Activated CD4-positive, alpha-beta T cell treated with anti-CD3 and anti-CD28 coated beads, Interleukin-2, amount 50 U/mL, for 1 hour (primary cell): ENCODE measurements around the gene KIF21A.
"Not testable (repeated sequence)": the region's sequence is repeated elsewhere in the genome, so short reads cannot be mapped to it uniquely, and the experiment has no call there.

Experiments
- DNase-seq: peaks from one replicate; pipeline ENCODE4 v3.0.0-alpha.2; 2020

KIF21A gene, protein sequence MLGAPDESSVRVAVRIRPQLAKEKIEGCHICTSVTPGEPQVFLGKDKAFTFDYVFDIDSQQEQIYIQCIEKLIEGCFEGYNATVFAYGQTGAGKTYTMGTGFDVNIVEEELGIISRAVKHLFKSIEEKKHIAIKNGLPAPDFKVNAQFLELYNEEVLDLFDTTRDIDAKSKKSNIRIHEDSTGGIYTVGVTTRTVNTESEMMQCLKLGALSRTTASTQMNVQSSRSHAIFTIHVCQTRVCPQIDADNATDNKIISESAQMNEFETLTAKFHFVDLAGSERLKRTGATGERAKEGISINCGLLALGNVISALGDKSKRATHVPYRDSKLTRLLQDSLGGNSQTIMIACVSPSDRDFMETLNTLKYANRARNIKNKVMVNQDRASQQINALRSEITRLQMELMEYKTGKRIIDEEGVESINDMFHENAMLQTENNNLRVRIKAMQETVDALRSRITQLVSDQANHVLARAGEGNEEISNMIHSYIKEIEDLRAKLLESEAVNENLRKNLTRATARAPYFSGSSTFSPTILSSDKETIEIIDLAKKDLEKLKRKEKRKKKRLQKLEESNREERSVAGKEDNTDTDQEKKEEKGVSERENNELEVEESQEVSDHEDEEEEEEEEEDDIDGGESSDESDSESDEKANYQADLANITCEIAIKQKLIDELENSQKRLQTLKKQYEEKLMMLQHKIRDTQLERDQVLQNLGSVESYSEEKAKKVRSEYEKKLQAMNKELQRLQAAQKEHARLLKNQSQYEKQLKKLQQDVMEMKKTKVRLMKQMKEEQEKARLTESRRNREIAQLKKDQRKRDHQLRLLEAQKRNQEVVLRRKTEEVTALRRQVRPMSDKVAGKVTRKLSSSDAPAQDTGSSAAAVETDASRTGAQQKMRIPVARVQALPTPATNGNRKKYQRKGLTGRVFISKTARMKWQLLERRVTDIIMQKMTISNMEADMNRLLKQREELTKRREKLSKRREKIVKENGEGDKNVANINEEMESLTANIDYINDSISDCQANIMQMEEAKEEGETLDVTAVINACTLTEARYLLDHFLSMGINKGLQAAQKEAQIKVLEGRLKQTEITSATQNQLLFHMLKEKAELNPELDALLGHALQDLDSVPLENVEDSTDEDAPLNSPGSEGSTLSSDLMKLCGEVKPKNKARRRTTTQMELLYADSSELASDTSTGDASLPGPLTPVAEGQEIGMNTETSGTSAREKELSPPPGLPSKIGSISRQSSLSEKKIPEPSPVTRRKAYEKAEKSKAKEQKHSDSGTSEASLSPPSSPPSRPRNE (N-terminal part only)

DNA sequence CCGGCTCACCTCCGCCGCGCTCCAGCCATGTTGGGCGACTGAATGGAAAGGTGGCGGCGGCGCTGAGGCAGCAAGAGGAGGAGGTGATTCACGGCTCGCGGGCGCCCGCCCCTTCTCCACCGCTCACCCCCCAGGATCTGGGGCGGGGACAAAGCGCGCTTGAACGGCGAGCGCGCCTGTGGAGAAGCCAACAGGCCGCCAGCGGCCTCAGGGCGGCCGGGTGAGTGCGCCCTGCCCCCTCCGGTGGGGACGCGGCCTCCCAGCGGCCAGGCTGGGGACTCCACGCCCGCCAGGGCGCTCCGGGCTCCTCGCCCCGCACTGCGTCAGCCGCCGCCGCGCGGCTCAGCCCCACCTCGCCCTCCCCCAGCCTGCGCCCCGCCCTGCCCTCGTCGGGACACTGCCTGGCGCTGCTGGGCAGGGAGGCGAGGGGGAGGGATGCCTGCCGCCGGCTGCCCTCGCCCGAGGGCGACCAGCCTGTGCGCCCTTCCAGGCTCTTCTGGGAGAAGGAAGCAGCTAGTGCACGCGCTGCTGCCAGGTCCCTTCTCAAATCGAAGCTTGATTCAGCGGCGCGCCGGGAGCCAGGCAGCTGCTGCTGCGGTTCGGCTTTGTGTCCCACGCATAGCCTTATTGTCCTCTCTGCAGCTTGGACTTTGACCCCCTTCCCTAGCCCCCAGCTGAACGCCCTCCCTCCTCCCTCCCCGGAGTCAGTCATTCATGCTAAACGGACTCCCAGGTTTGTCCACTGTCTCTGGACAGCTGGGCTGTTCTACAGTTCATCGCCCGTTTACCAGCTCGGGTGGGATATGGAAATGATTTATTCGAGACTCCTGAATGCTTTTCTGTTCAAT, at the start of gene KIF21A:
KIF21A (minus strand) TSS at position 40 of the 848 bp plus-strand sequence. CDS start 150 bp downstream, outside the sequence.
- peak; percentile 88 for DNase-seq

DNA sequence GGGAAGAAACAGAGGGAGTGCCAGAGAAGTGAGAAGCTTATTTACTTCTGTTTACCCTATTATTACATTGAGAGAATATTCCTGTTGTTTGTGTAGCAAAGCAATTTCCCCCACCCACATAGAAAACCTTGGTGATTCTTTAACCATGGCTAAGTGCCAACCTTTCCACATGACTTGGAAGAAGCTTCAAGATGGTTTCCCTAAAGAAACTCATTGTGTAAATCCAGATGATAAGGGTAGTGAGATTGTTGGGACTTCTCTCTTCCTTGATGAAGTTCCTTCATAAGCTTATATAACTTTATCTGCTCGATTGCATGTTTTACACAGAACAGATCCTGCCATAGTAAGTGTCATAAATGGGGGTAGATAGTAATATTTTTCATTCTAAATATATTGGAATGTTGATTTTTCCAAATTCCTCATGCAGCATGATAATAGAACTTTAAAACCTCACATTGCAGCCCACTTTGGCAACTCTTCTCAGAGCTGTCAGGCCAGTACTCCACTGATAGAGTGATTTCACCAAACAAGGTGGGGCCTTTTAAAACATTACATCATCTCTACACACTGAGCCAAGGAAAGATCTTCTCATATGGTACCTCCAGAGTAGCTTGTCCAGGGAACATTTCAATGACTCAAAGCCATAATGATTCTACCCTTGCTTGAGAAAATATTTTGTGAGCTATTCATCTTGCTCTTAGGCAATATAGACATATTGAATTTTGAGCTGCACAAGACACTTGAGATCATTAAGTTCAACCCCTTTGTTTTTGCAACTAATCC, 47.8 kb upstream of the KIF21A start:
- no peak for DNase-seq

GRCh38 chr12:39483597-39483996, 40.7 kb upstream of the KIF21A start:
- DNase-seq = no peak

DNA sequence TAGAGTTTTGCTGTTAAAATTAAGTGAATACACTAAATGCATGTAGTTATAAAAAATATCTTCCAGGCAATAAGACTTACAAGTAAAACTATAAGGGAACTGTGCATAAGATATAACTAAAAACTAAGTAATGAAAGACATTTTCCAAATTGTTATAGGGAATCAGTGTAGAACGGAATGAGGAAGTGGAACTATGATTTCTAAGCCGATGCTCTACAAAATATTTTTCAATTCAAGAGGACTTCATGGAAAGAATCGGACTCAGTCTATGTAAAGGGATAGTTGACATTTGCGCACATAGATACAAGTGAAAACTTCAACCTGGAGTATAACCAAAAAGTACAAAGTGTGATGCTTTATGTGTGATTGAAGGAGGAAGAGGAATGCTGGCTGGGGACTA, 40.1 kb upstream of the KIF21A start:
- DNase-seq = no peak

GRCh38 chr12:39476894-39477293, 34.0 kb upstream of the KIF21A start:
- no peak for DNase-seq

DNA sequence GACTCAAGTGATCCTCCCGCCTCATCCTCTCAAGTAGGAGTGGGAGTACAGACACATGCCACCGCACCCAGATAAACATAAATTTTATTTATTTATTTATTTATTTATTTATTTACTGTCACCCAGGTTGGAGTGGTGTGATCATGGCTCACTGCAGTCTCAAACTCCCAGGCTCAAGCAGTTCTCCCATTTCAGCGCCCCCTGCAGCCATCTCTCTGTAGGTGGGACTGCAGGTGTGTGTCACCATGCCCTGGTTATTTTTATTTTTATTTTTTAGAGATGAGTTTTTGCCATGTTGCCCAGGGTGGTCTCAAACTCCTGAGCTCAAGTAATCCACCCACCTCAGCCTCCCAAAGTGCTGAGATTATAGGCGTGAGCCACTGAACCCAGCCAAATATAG, 33.2 kb upstream of the KIF21A start:
- no peak for DNase-seq

- not testable (repeated sequence) for DNase-seq
These were observed 32.2 kb upstream of the KIF21A start for GRCh38 chr12:39475136-39475535.

DNA sequence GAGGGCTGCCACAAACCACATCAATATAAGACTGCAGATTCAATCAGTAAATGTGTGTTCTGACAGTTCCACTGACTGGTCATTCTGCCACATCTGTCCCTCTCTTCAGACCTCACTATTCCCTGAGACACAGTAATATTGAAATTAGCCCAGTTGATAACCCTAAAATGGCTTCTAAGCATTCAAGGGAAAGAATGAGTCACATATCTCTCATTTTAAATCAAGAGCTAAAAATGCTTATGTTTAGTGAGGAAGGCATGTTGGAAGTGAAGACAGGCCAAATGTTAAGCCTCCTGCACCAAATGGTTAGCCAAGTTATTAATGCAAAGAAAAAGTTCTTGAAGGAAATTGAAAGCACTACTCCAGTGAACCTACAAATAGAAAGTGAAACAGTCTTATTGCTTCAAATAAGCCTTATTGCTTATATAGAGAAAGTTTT, 24.5 kb upstream of the KIF21A start:
- DNase-seq = no peak

- DNase-seq = no peak
These were observed 22.2 kb upstream of the KIF21A start for GRCh38 chr12:39464976-39465695.

DNA sequence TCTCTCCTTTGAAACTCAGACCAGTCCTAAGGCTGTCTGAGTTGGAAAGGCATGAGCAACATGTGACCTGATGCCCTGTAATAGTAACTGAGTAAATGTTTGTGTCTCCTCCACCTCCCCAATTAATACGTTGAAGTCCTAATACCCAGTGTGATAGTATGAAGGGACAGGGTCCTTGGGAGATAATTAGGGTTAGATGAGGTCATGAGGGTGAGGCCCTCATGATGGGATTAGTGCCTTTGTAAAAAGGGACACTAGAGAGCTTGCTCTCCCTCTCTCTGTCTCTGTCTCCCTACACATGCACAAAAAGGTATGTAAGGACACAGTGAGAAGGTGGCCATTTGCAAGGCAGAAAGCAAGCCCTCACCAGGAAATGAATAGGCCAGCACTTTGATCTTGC, 18.1 kb upstream of the KIF21A start:
- DNase-seq = no peak

DNA sequence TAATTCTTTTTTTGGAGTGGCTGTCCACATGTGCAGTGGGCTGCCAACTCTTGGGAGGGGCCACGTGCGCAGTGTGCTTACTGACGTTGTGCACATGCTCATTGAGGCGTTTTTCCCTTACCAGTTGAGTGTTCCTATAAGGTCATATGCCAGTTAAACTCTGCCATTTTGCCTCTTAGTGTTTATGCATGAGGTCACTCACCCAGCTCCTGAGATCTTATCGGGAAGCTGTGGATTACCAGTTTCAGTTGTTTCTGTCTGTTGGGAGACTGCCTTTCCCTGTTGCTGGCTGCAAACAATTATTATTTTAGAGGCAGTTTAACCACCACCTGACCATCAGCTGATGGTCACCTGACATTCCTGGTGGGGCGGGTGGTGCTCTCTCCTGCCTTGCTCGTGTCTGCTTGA, 16.1 kb upstream of the KIF21A start:
- DNase-seq = no peak

DNA sequence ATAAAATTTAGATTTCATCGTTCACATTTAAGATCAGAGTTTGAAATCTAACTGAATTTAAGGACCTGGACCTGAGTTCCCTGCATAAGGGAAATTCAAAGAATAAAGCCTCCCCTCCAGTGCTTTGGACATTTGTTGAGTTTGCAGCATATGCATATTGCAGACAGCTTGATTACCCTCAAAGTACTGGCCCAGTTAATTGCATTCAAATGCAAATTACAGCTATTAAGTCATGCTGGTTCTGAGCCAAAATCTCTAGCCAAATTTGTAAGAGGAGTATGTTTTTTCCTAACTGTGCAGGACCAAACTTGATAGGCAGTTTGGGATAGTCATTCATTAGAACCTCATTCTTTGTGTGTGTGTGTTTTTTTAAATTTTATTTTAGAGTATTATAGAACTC, 9.1 kb upstream of the KIF21A start:
- no peak for DNase-seq

- no peak for DNase-seq
These were observed 5.1 kb upstream of the KIF21A start for GRCh38 chr12:39448038-39448437.

- no peak for DNase-seq
These were observed 949 bp upstream of the KIF21A start for GRCh38 chr12:39443929-39444209.

DNA sequence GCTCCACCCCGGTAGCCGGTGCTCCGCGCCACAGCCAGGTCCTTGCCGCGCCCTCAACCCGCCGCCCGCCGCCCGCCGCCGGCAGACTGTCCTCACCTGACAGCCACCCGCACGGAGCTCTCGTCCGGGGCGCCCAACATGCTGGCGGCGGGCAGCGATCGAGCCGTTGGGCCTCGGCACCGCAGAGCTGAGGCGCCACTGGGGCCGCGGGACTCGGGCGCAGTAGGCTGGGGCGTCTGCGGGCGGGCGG, 164 bp downstream of the KIF21A start:
- DNase-seq = no peak

DNA sequence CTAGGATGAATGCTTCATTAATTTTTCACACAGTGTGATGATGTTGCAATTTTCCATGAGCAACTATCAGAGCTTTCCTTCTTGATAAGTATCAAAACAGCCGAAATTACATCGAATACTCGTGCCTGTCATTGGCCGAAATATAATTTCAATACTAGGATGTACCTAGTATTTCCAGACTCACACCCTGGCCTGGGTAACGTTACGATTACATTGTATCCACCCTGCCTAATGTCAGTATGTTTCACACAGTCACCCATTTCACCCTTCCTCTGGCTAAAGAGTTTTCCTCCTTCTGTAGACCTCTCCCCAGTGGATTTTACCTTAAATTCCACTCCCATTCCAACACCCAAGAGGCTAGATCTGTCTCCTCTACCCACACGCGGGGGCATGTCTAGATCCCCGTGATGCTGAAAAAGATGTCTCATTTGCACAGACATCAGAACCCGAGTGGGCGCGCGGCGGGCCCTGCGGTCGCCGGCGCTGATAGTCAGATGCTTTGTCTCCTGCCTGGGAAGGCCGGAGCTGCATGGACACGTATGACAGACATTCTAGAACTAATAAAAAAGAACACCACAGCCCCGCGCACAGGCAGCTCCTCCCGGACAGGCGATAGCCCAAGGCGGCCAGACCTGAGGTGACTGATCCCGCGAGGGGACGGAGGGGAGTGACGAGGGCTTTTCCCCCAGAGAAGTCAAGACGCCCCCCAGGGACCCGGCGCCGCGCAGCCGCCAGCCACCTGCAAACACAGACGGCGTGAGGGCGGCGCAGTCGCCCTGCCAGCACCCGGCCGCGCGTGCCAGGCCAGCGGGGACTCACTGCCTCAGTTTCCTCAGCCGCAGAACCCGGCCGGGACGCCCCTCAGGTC, 723 bp downstream of the KIF21A start:
- DNase-seq = peak; percentile 30

GRCh38 chr12:39441189-39441962, 1.5 kb downstream of the KIF21A start:
- no peak for DNase-seq

DNA sequence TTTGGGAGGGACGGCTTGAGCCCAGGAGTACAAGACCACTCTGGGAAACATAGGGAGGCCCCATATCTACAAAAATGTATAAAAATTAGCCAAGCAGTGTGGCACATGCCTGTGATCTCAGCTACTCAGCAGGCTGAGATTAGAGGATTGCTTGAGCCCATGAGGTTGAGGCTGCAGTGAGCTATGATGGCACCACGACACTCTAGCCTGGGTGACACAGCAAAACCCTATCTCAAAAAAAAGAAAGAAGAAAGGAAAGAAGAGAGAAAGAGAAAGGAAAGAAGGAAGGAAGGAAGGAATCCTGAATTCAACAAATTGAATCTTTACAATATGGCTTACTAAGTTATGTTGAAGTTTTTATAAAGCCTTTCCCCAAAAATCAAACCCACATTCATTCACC, 2.1 kb downstream of the KIF21A start:
- DNase-seq = no peak

GRCh38 chr12:39440101-39440500, 2.8 kb downstream of the KIF21A start:
- DNase-seq = no peak
